ENCODE measurements around the gene DOCK1.

Gene DOCK1

GRCh38 chr10:126957111-126957510, 51.9 kb downstream of the DOCK1 start:
- no peak for TF ChIP-seq CTCF (IDR thresholded peaks at IDR 0.05; ENCODE audit: low read depth, low read length)
- H3K4me3 ChIP-seq (ENCODE audit: low read depth, low read length) = no peak overlapping the region
- in situ Hi-C loops (cut with HindIII; ENCODE audit: low sequenced_read_pairs) = no loop called here
- DNase-seq (ENCODE audit: low read depth, low spot score) = no peak

GRCh38 chr10:126959431-126959830, 54.2 kb downstream of the DOCK1 start:
- H3K4me3 ChIP-seq (ENCODE audit: low read depth, low read length) = no peak overlapping the region
- DNase-seq (ENCODE audit: low read depth, low spot score) = no peak
- no peak for TF ChIP-seq CTCF (IDR thresholded peaks at IDR 0.05; ENCODE audit: low read depth, low read length)
- in situ Hi-C loops (cut with HindIII; ENCODE audit: low sequenced_read_pairs) = no loop called here

- in situ Hi-C loops (cut with HindIII; ENCODE audit: low sequenced_read_pairs) = no loop called here
- H3K4me3 ChIP-seq (ENCODE audit: low read depth, low read length) = no peak overlapping the region
- no peak for TF ChIP-seq CTCF (IDR thresholded peaks at IDR 0.05; ENCODE audit: low read depth, low read length)
- DNase-seq (ENCODE audit: low read depth, low spot score) = no peak
These were observed 54.9 kb downstream of the DOCK1 start for GRCh38 chr10:126959906-126960685.

GRCh38 chr10:126963354-126963753, 58.1 kb downstream of the DOCK1 start:
- TF ChIP-seq CTCF (IDR thresholded peaks at IDR 0.05; ENCODE audit: low read depth, low read length) = no peak

DNA sequence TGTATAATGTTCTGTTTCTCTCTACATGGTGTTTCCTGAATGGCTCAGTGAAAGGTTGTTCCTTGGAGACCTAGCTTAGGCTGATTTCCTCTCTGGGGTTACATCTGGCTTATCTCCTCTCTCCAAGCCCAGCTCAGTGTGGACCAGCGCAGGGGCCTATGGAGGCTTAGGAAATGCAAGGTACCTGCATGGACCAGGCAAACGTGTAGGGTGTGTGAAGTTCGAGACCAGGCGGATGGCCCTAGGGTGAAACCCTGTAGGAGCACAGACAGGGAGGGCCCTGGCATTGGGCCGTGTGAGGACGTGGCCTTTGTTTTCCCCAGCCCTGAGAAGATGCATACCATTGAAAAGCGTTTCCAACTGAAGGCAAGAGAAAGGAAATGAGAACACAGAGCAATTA, 59.0 kb downstream of the DOCK1 start:
- TF ChIP-seq CTCF (IDR thresholded peaks at IDR 0.05; ENCODE audit: low read depth, low read length) = no peak
- no peak overlapping the region for H3K4me3 ChIP-seq (ENCODE audit: low read depth, low read length)
- DNase-seq (ENCODE audit: low read depth, low spot score) = no peak
- in situ Hi-C loops (cut with HindIII; ENCODE audit: low sequenced_read_pairs) = no loop called here

More at GRCh38 chr10:126963354-126963753, 58.1 kb downstream of the DOCK1 start:
- no peak for DNase-seq (ENCODE audit: low read depth, low spot score)
- no peak overlapping the region for H3K4me3 ChIP-seq (ENCODE audit: low read depth, low read length)
- in situ Hi-C loops (cut with HindIII; ENCODE audit: low sequenced_read_pairs) = no loop called here

DNA sequence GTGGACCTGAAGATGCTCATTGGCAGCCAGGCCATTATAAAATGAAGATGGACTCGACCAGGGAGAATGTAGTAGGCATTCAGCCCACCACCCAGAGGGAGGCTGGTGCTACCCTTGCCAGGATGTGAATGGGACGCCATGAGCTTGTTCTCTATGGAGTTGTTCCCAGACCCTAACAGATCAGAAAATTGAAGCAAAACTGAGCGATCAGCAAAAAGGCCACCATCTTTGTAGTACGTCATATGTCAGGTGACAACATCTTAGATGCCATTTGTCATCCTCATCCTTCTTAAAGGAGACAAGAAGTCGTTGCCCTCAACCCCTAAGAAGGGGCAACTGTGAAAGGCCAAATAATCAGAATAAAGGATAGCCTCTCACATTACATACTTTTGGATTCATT, 61.7 kb downstream of the DOCK1 start:
- H3K4me3 ChIP-seq (ENCODE audit: low read depth, low read length) = no peak overlapping the region
- no peak for DNase-seq (ENCODE audit: low read depth, low spot score)
- in situ Hi-C loops (cut with HindIII; ENCODE audit: low sequenced_read_pairs) = no loop called here
- no peak for TF ChIP-seq CTCF (IDR thresholded peaks at IDR 0.05; ENCODE audit: low read depth, low read length)
